ENCODE results near the gene VPS26C. TPM values are rescaled to one million over a fixed set of nuclear protein-coding genes. Genes with fewer than 3 reads are reported as not detected.
A peak's percentile ranks its signal among the peaks of the same experiment; 100 is the strongest.

VPS26C gene
- total and polyA plus RNA-seq, 8 donors, result 15.3 to 118 (median 40.1) TPM

DNA sequence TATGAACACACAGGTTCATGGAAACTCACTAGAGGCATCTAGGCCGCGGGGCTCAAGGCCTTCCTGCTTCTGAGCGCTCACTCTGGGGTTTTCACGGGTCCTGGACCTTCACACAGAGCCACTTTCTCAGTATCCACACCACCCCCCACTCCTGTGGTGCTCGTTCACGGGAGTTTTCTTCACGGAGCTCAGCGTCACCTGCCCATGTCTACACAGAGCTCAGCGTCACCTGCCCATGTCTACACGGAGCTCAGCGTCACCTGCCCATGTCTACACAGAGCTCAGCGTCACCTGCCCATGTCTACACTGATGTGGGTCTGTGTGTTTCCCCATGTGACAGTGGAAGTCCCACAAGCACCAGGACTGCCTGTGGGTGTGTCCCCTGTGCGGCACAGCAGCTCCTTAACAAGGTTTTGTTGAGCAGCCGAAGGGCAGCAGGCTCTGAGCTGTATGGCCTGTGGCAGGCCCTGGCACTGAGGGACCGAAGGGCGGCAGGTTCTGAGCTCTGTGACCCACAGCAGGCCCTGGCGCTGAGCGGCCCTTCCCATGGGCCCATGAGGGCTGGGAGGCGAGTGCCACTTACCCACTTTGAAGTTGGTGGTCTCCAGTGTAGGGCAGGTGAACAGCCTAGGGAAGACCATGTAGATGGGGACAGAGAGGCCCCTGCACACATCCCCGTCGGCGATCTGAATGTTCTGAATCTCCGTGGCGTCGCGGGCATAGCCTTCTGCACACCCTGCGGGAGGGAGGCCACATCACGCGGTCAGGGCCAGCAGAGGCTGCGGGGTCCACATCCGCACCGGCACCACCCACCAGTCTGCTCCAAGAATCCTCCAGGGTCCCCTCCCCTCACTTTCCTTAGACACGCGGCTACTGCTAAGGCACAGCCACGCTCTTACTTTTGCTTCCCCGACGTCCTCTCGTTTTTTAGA, 39.8 kb downstream of the VPS26C start:
- no peaks in the 10 kb centered on the region for H3K27me3 ChIP-seq
- intact Hi-C loops (cut with DNase I; ENCODE audit: low total_unique reads), result no loop called here
- H3K4me3 ChIP-seq, result no peak overlapping the region
- no peak for DNase-seq
- WGBS, 5 donors, result 94 to 98% (median 95%) methylated on average over 26 to 38 of the region's 38 CpGs
- no peaks in the 10 kb centered on the region for H3K4me1 ChIP-seq
- H3K36me3 ChIP-seq, result peaks cover 67 to 88% (median 88%) of the 10 kb centered on the region in 4 donors
- H3K27ac ChIP-seq, result no peak overlapping the region
- TF ChIP-seq POLR2AphosphoS5 (IDR thresholded peaks at IDR 0.05), result no peak
- no peak for TF ChIP-seq EP300 (IDR thresholded peaks at IDR 0.05)
- no peak for TF ChIP-seq CTCF (IDR thresholded peaks at IDR 0.05)
- TF ChIP-seq POLR2A (IDR thresholded peaks at IDR 0.05), result no peak
- no peaks in the 10 kb centered on the region for H3K9me3 ChIP-seq

DNA sequence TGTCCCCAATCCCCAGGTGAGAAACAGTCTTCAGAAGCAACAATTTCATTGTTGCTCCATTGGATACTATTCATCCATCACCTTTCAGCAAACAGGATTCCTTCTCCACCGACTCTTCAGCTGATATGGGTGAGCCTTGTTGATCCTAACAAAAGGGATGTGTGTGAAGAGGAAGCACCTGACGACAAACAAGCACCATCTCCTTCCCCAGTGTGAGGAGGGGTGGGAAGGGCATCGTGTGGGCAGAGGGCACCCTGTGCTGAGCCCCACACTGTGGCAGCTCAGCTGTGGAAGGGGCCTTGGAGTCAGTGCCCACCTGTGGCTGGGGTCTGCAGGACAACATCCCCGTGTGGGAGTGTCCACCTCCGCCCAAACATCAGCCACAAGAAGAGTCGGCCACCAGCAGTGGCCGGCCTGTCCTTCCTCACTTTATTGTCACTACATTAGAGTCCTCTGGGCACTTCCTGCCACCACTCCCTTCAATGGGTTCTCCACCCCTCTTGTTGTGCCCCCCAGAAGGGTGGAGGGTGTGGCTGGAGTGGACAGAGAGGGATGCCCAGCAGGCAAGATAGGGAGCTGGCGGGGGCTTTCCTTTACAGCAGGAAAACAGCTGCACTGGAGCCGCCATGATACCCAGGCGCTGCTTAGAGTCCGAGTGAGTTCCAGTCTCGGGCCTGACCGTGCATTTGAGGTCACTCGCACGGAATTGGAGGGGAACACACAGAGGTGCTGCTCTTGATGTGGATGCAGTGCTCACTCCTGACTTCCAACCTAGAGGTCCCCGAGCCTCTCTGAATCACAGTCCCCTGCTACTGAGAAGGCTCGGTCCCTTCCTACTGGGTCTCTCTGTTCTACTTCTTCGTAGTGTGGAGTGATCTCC, 40.9 kb downstream of the VPS26C start:
- H3K4me3 ChIP-seq, result no peak overlapping the region
- intact Hi-C loops (cut with DNase I; ENCODE audit: low total_unique reads), result no loop called here
- TF ChIP-seq EP300 (IDR thresholded peaks at IDR 0.05), result no peak
- TF ChIP-seq POLR2A (IDR thresholded peaks at IDR 0.05), result no peak
- TF ChIP-seq POLR2AphosphoS5 (IDR thresholded peaks at IDR 0.05), result no peak
- no peak for TF ChIP-seq CTCF (IDR thresholded peaks at IDR 0.05)
- peaks cover 0 to 3% (median 3%) of the 10 kb centered on the region in 4 donors for H3K4me1 ChIP-seq
- H3K9me3 ChIP-seq, result no peaks in the 10 kb centered on the region
- H3K27ac ChIP-seq, result no peak overlapping the region
- 87 to 92% (median 92%) methylated on average over 17 to 18 of the region's 18 CpGs for WGBS, 5 donors
- no peak for DNase-seq
- no peaks in the 10 kb centered on the region for H3K27me3 ChIP-seq
- H3K36me3 ChIP-seq, result peaks cover 57 to 78% (median 77%) of the 10 kb centered on the region in 4 donors

- H3K36me3 ChIP-seq, result peaks cover 52 to 67% (median 66%) of the 10 kb centered on the region in 4 donors
These were observed 42.0 kb downstream of the VPS26C start for GRCh38 chr21:37224861-37225839.

More at GRCh38 chr21:37224861-37225839, 42.0 kb downstream of the VPS26C start:
- Histone ChIP-seq H3K4me3 (no peak overlapping the region), H3K27me3 (no peaks in the 10 kb centered on the region), H3K9me3 (no peaks in the 10 kb centered on the region), H3K27ac (peak overlapping the region in 1 of 5 donors; percentile 10), H3K4me1 (peaks cover 0 to 15% (median 13%) of the 10 kb centered on the region in 4 donors)
- WGBS, 5 donors, result 80 to 86% (median 83%) methylated on average over 21 of the region's 21 CpGs
- peak in 1 of 2 donors; percentile 41 for DNase-seq
- TF ChIP-seq CTCF (IDR thresholded peaks at IDR 0.05), result no peak
- no peak for TF ChIP-seq POLR2AphosphoS5 (IDR thresholded peaks at IDR 0.05)
- TF ChIP-seq EP300 (IDR thresholded peaks at IDR 0.05), result no peak
- TF ChIP-seq POLR2A (IDR thresholded peaks at IDR 0.05), result no peak
- intact Hi-C loops (cut with DNase I; ENCODE audit: low total_unique reads), result no loop called here

Data from stomach (tissue), 9 donors.